Activated CD4-positive, alpha-beta T cell treated with anti-CD3 and anti-CD28 coated beads for 36 hours (primary cell): ENCODE measurements around the gene SCAPER. TPM values are rescaled to one million over a fixed set of nuclear protein-coding genes. Genes with fewer than 3 reads are reported as not detected.
"Not testable (repeated sequence)": the region's sequence is repeated elsewhere in the genome, so short reads cannot be mapped to it uniquely, and the experiment has no call there.

Source experiments
- ATAC-seq: fragments of 200-7000 bp; cut with Tn5 transposase; one replicate; pipeline ENCODE4 v1.10.0; 2021; ENCODE audit warnings: mild to moderate bottlenecking, moderate library complexity
- CTCF ChIA-PET: fragments of 350-600 bp; sonication (Branson Sonifier 250); formaldehyde crosslinking; loops from one replicate; lab custom pipeline; 2021; ENCODE audit warnings: antibody characterized with exemption; lab: Charles Lee
- POLR2A ChIA-PET: fragments of 350-600 bp; sonication (Branson Sonifier 250); formaldehyde crosslinking; loops from one replicate; lab custom pipeline; 2021; ENCODE audit warnings: antibody characterized with exemption, inconsistent platforms; lab: Charles Lee
- DNase-seq: peaks from one replicate; pipeline ENCODE4 v3.0.0-alpha.2; 2020
- H3K27ac Mint-ChIP-seq: one replicate; pipeline ENCODE4 v1.8.0; 2021; ENCODE audit warnings: mixed read lengths
- H3K27me3 Mint-ChIP-seq: one replicate; pipeline ENCODE4 v1.8.0; 2021; ENCODE audit warnings: mixed read lengths
- H3K36me3 Mint-ChIP-seq: one replicate; pipeline ENCODE4 v1.8.0; 2021; ENCODE audit warnings: low read depth, mixed read lengths
- H3K4me1 Mint-ChIP-seq: one replicate; pipeline ENCODE4 v1.8.0; 2021; ENCODE audit warnings: mixed read lengths
- H3K4me3 Mint-ChIP-seq: one replicate; pipeline ENCODE4 v1.8.0; 2021; ENCODE audit warnings: mild to moderate bottlenecking, moderate library complexity, mixed read lengths
- H3K9me3 Mint-ChIP-seq: one replicate; pipeline ENCODE4 v1.8.0; 2021; ENCODE audit warnings: low read depth, mixed read lengths
- intact Hi-C, 2 experiments: fragments of 100-400 bp; cut with DNase I in 1 of 2; cut with micrococcal nuclease in 1 of 2; formaldehyde crosslinking; loops; one replicate each; pipeline versions ENCODE4 v1.14.2 to v1.15.1; 2022 to 2024; cut with DNase I, micrococcal nuclease
- total RNA-seq, 2 experiments: library from RNA; stranded (reverse); gene quantifications; one replicate each; pipeline ENCODE4 v1.2.3, GENCODE V29; 2021

Gene SCAPER
- total RNA-seq, 2 experiments from 2014 or later, result 25.9 to 35.2 TPM

GRCh38 chr15:76776969-76777368 lies 128.2 kb downstream of the SCAPER start:
- ChIA-PET CTCF (interaction anchor here (0.7 kb wide), 1 partner anchor 10 kb away, joined by 3 read pairs; no protein-coding TSS in a partner anchor), POLR2A (interaction anchor here (0.6 kb wide), 1 partner anchor 125 kb away, joined by 5 read pairs; no protein-coding TSS in a partner anchor)
- H3K27ac Mint-ChIP-seq, result no peak overlapping the region
- peaks cover 23% of the 10 kb centered on the region for H3K36me3 Mint-ChIP-seq
- DNase-seq (no peak), ATAC-seq (no peak)
- H3K27me3 Mint-ChIP-seq, result no peaks in the 10 kb centered on the region
- no peak overlapping the region for H3K4me3 Mint-ChIP-seq
- H3K4me1 Mint-ChIP-seq, result peaks cover 10% of the 10 kb centered on the region
- intact Hi-C loops, result no loop called here
- H3K9me3 Mint-ChIP-seq, result peaks cover 8% of the 10 kb centered on the region

DNA sequence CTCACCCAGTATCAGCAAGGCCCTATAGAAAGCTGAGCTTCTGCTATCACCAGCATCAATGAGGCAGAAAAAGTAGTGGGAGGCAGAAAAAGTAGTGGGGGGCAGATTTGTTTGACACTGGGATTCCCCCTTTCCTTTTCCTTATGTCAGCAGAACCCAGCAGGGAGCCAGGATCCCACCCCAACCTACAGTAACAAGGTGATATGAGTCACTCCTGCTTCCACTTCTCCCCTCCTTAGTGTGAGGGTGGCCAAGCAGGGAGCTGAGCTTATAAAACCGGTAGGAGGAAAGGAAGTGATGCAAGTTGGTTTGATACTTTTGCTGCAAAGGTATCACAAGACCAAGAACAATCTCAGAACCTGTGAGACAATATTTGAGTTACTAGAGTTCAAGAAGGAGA lies 128.7 kb downstream of the SCAPER start:
- Mint-ChIP-seq H3K4me3 (no peak overlapping the region), H3K4me1 (peaks cover 10% of the 10 kb centered on the region), H3K9me3 (peaks cover 8% of the 10 kb centered on the region), H3K36me3 (peaks cover 22% of the 10 kb centered on the region), H3K27me3 (no peaks in the 10 kb centered on the region), H3K27ac (no peak overlapping the region)
- DNase-seq (peak; percentile 9), ATAC-seq (no peak)
- POLR2A ChIA-PET, result no interaction called here
- intact Hi-C loops, result no loop called here
- CTCF ChIA-PET, result interaction anchor here (0.6 to 0.7 kb wide), 2 partner anchors 10 to 25 kb away, joined by 3 read pairs; no protein-coding TSS in a partner anchor

GRCh38 chr15:76773234-76773633 lies 131.9 kb downstream of the SCAPER start:
- POLR2A ChIA-PET, result no interaction called here
- intact Hi-C loops, result no loop called here
- Mint-ChIP-seq H3K4me3 (no peak overlapping the region), H3K27ac (no peak overlapping the region), H3K36me3 (peaks cover 28% of the 10 kb centered on the region), H3K9me3 (peaks cover 9% of the 10 kb centered on the region), H3K27me3 (no peaks in the 10 kb centered on the region), H3K4me1 (peaks cover 10% of the 10 kb centered on the region)
- DNase-seq (no peak), ATAC-seq (no peak)
- CTCF ChIA-PET, result no interaction called here

DNA sequence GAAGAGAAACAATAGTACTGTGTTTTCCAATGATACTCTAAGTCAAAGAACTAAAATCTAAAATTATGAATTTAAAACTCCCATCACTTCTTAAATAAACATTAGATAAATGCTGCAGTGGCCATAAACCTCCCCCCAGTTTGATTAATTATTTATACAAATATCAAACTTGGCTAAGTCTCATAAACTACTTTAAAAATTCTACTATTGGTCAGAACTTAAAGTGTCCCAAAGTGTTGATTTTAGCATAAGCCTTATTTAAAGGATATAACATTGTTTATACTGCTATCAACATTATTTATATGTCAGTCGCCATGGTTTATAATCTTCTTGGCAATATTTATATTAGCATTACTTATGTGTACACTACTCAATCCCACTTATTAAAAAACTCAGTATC lies 132.4 kb downstream of the SCAPER start:
- intact Hi-C loops, result no loop called here
- Mint-ChIP-seq H3K4me3 (no peak overlapping the region), H3K9me3 (peaks cover 9% of the 10 kb centered on the region), H3K4me1 (peaks cover 10% of the 10 kb centered on the region), H3K36me3 (peaks cover 31% of the 10 kb centered on the region), H3K27ac (no peak overlapping the region), H3K27me3 (no peaks in the 10 kb centered on the region)
- CTCF ChIA-PET, result no interaction called here
- POLR2A ChIA-PET, result no interaction called here
- no peak for DNase-seq
- no peak for ATAC-seq

GRCh38 chr15:76764004-76764403 lies 141.1 kb downstream of the SCAPER start:
- Mint-ChIP-seq H3K4me3 (no peak overlapping the region), H3K4me1 (peaks cover 8% of the 10 kb centered on the region), H3K9me3 (peaks cover 11% of the 10 kb centered on the region), H3K27me3 (no peaks in the 10 kb centered on the region), H3K36me3 (peaks cover 51% of the 10 kb centered on the region), H3K27ac (no peak overlapping the region)
- intact Hi-C loops, result no loop called here
- ChIA-PET CTCF (interaction anchor here (0.6 kb wide), 1 partner anchor 103 kb away, joined by 3 read pairs; no protein-coding TSS in a partner anchor), POLR2A (no interaction called here)
- ATAC-seq, result no peak
- no peak for DNase-seq

GRCh38 chr15:76763554-76763953 lies 141.6 kb downstream of the SCAPER start:
- DNase-seq, result no peak
- Mint-ChIP-seq H3K27me3 (no peaks in the 10 kb centered on the region), H3K9me3 (peaks cover 11% of the 10 kb centered on the region), H3K36me3 (peaks cover 51% of the 10 kb centered on the region), H3K4me3 (no peak overlapping the region), H3K27ac (no peak overlapping the region), H3K4me1 (peaks cover 8% of the 10 kb centered on the region)
- no peak for ATAC-seq
- ChIA-PET POLR2A (no interaction called here), CTCF (no interaction called here)
- intact Hi-C loops, result no loop called here

- Mint-ChIP-seq H3K9me3 (no peaks in the 10 kb centered on the region), H3K27ac (no peak overlapping the region), H3K4me3 (no peak overlapping the region), H3K27me3 (no peaks in the 10 kb centered on the region), H3K4me1 (peaks cover 14% of the 10 kb centered on the region), H3K36me3 (peaks cover 8% of the 10 kb centered on the region)
- CTCF ChIA-PET, result interaction anchor here (0.5 to 0.6 kb wide), 2 partner anchors 10 to 84 kb away, joined by 3 read pairs; no protein-coding TSS in a partner anchor
- POLR2A ChIA-PET, result no interaction called here
- ATAC-seq, result no peak
- DNase-seq, result no peak
- intact Hi-C loops, result loop anchor here in 1 of 2 experiments (10.0 kb wide), 1 partner anchor 102 kb away; no protein-coding TSS in a partner anchor
These were observed 148.8 kb downstream of the SCAPER start for GRCh38 chr15:76756381-76756780.

GRCh38 chr15:76753771-76754170 lies 151.4 kb downstream of the SCAPER start:
- H3K27ac Mint-ChIP-seq, result no peak overlapping the region
- no peak for DNase-seq
- peaks cover 10% of the 10 kb centered on the region for H3K36me3 Mint-ChIP-seq
- ATAC-seq, result no peak
- peaks cover 16% of the 10 kb centered on the region for H3K4me1 Mint-ChIP-seq
- H3K27me3 Mint-ChIP-seq, result no peaks in the 10 kb centered on the region
- intact Hi-C loops, result loop anchor here (2.0 to 10.0 kb wide), 2 partner anchors 99 to 111 kb away; no protein-coding TSS in a partner anchor
- H3K4me3 Mint-ChIP-seq, result no peak overlapping the region
- ChIA-PET CTCF (no interaction called here), POLR2A (interaction anchor here (0.6 kb wide), 1 partner anchor 187 kb away, joined by 3 read pairs; no protein-coding TSS in a partner anchor)
- H3K9me3 Mint-ChIP-seq, result no peaks in the 10 kb centered on the region

GRCh38 chr15:76753131-76753530 lies 152.0 kb downstream of the SCAPER start:
- no peak overlapping the region for H3K27ac Mint-ChIP-seq
- peaks cover 10% of the 10 kb centered on the region for H3K36me3 Mint-ChIP-seq
- ATAC-seq (no peak), DNase-seq (no peak)
- H3K4me3 Mint-ChIP-seq, result no peak overlapping the region
- no peaks in the 10 kb centered on the region for H3K9me3 Mint-ChIP-seq
- H3K27me3 Mint-ChIP-seq, result no peaks in the 10 kb centered on the region
- intact Hi-C loops, result loop anchor here (2.0 to 10.0 kb wide), 2 partner anchors 98 to 112 kb away; no protein-coding TSS in a partner anchor
- ChIA-PET CTCF (no interaction called here), POLR2A (no interaction called here)
- H3K4me1 Mint-ChIP-seq, result peaks cover 16% of the 10 kb centered on the region

GRCh38 chr15:76752549-76752948 lies 152.6 kb downstream of the SCAPER start:
- peaks cover 12% of the 10 kb centered on the region for H3K36me3 Mint-ChIP-seq
- no peaks in the 10 kb centered on the region for H3K9me3 Mint-ChIP-seq
- H3K27me3 Mint-ChIP-seq, result no peaks in the 10 kb centered on the region
- intact Hi-C loops, result loop anchor here (1.0 to 10.0 kb wide), 4 partner anchors 98 to 177 kb away; no protein-coding TSS in a partner anchor
- DNase-seq (peak; percentile 58), ATAC-seq (peak; percentile 96)
- peaks cover 16% of the 10 kb centered on the region for H3K4me1 Mint-ChIP-seq
- no peak overlapping the region for H3K27ac Mint-ChIP-seq
- ChIA-PET CTCF (no interaction called here), POLR2A (interaction anchor here (0.5 kb wide), 1 partner anchor 252 kb away, joined by 4 read pairs; no protein-coding TSS in a partner anchor)
- no peak overlapping the region for H3K4me3 Mint-ChIP-seq

DNA sequence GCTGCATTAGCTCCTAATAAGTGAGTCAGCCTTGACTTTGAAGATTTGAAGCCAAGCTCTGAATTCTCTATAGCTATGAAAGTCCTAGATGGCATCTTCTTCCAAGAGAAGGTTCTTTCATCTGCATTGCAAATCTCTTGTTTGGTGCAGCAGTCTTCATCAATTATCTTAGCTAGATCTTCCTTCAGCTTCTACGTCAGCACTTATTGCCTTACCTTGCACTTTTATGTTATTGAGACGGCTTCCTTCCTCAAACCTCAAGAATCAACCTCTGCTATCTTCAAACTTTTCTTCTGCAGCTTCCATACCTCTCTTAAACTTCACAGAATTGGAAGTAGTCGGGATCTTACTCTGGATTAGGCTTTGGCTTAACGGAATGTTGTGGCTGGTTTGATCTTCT lies 167.6 kb downstream of the SCAPER start:
- POLR2A ChIA-PET, result no interaction called here
- CTCF ChIA-PET, result no interaction called here
- ATAC-seq, result no peak

GRCh38 chr15:76732321-76732720 lies 172.8 kb downstream of the SCAPER start:
- H3K27me3 Mint-ChIP-seq, intact Hi-C loops: not testable (repeated sequence)
- DNase-seq, result peak; percentile 20

More for the DNA sequence above, 167.6 kb downstream of the SCAPER start:
- Mint-ChIP-seq H3K27ac (no peak overlapping the region), H3K4me3 (no peak overlapping the region), H3K4me1 (no peaks in the 10 kb centered on the region), H3K27me3 (no peaks in the 10 kb centered on the region), H3K36me3 (peaks cover 30% of the 10 kb centered on the region), H3K9me3 (no peaks in the 10 kb centered on the region)
- DNase-seq, result no peak
- intact Hi-C loops, result no loop called here

More at GRCh38 chr15:76732321-76732720, 172.8 kb downstream of the SCAPER start:
- H3K4me1 Mint-ChIP-seq, CTCF ChIA-PET, H3K4me3 Mint-ChIP-seq, H3K9me3 Mint-ChIP-seq, POLR2A ChIA-PET, ATAC-seq, H3K27ac Mint-ChIP-seq: not testable (repeated sequence)
- peaks cover 30% of the 10 kb centered on the region for H3K36me3 Mint-ChIP-seq
